HEK293T (cell line): Measurements from ENCODE around the gene PTGER4.
A peak's percentile ranks its signal among the peaks of the same experiment; 100 is the strongest.

ENCODE experiments used
- CTCF ChIA-PET: fragments of 350-600 bp; formaldehyde crosslinking; extraction: SDS; loops from one replicate; lab custom pipeline; 2021; ENCODE audit warnings: antibody characterized with exemption, inconsistent platforms; lab: Yijun Ruan, JAX
- POLR2A ChIA-PET: fragments of 350-600 bp; formaldehyde crosslinking; extraction: SDS; loops from one replicate; lab custom pipeline; 2020; ENCODE audit warnings: antibody characterized with exemption, inconsistent platforms; lab: Yijun Ruan, JAX
- DNase-seq: peaks from one replicate; pipeline ENCODE4 v3.0.0; 2012; ENCODE audit warnings: mixed read lengths; ENCODE audit errors: extremely low spot score
- ARNT ChIP-seq: fragments of 450-650 bp; IDR thresholded peaks from 2 replicates; pipeline ENCODE4 v1.6.1; 2017; ENCODE audit warnings: mild to moderate bottlenecking
- BHLHE40 ChIP-seq: fragments of 450-650 bp; IDR thresholded peaks from 2 replicates; pipeline ENCODE4 v1.6.1; 2016; ENCODE audit warnings: mild to moderate bottlenecking, moderate library complexity, borderline replicate concordance
- CTBP1 ChIP-seq: fragments of 450-650 bp; IDR thresholded peaks from 2 replicates; pipeline ENCODE4 v1.6.1; 2016; ENCODE audit warnings: borderline replicate concordance
- ELF4 ChIP-seq: fragments of 450-650 bp; IDR thresholded peaks from 2 replicates; pipeline ENCODE4 v1.6.1; 2017; ENCODE audit warnings: antibody characterized with exemption
- FOXA1 ChIP-seq: fragments of 450-650 bp; IDR thresholded peaks from 2 replicates; pipeline ENCODE4 v1.6.1; 2016; ENCODE audit warnings: mild to moderate bottlenecking
- FOXK2 ChIP-seq: fragments of 450-650 bp; IDR thresholded peaks from 2 replicates; pipeline ENCODE4 v1.6.1; 2016; ENCODE audit warnings: mild to moderate bottlenecking
- FOXM1 ChIP-seq: fragments of 450-650 bp; IDR thresholded peaks from 2 replicates; pipeline ENCODE4 v1.6.1; 2017; ENCODE audit warnings: mild to moderate bottlenecking, borderline replicate concordance
- HDGF ChIP-seq: fragments of 450-650 bp; IDR thresholded peaks from 2 replicates; pipeline ENCODE4 v1.6.1; 2017; ENCODE audit warnings: antibody characterized with exemption, borderline replicate concordance
- L3MBTL2 ChIP-seq: fragments of 450-650 bp; conservative IDR thresholded peaks from 2 replicates; pipeline ENCODE4 v1.6.1; 2016; ENCODE audit warnings: mild to moderate bottlenecking
- LEF1 ChIP-seq: fragments of 450-650 bp; IDR thresholded peaks from 2 replicates; pipeline ENCODE4 v1.6.1; 2017; ENCODE audit warnings: mild to moderate bottlenecking, borderline replicate concordance
- NFRKB ChIP-seq: fragments of 450-650 bp; IDR thresholded peaks from 2 replicates; pipeline ENCODE4 v1.6.1; 2016; ENCODE audit warnings: mild to moderate bottlenecking, moderate library complexity
- SP1 ChIP-seq: fragments of 450-650 bp; IDR thresholded peaks from 2 replicates; pipeline ENCODE4 v1.6.1; 2017
- SUZ12 ChIP-seq: fragments of 450-650 bp; IDR thresholded peaks from 2 replicates; pipeline ENCODE4 v1.6.1; 2016; ENCODE audit warnings: mild to moderate bottlenecking
- TARDBP ChIP-seq: fragments of 450-650 bp; IDR thresholded peaks from 2 replicates; pipeline ENCODE4 v1.6.1; 2016
- ZNF384 ChIP-seq: fragments of 450-650 bp; IDR thresholded peaks from 2 replicates; pipeline ENCODE4 v1.6.1; 2016
- TF ChIP-seq, protein P1 (sequence below): fragments of 450-650 bp; IDR thresholded peaks from 2 replicates; pipeline ENCODE4 v1.6.1; 2016

Gene PTGER4

GRCh38 chr5:40685976-40686486, 6.3 kb downstream of the PTGER4 start:
- DNase-seq: no peak
- CTCF ChIA-PET: interaction anchor here (0.8 to 1.3 kb wide), 2 partner anchors 737 to 1105 kb away, joined by 4 read pairs; no protein-coding TSS in a partner anchor
- POLR2A ChIA-PET: no interaction called here
- TF ChIP-seq SP1: no peak
- TF ChIP-seq L3MBTL2: no peak
- TF ChIP-seq ARNT: no peak
- TF ChIP-seq ZNF384: no peak
- no peak for TF ChIP-seq HDGF
- TF ChIP-seq LEF1: no peak
- TF ChIP-seq NFRKB: no peak
- TF ChIP-seq FOXK2: no peak
- TF ChIP-seq ELF4: no peak
- TF ChIP-seq, protein P1, sequence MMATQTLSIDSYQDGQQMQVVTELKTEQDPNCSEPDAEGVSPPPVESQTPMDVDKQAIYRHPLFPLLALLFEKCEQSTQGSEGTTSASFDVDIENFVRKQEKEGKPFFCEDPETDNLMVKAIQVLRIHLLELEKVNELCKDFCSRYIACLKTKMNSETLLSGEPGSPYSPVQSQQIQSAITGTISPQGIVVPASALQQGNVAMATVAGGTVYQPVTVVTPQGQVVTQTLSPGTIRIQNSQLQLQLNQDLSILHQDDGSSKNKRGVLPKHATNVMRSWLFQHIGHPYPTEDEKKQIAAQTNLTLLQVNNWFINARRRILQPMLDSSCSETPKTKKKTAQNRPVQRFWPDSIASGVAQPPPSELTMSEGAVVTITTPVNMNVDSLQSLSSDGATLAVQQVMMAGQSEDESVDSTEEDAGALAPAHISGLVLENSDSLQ: no peak
- no peak for TF ChIP-seq CTBP1
- TF ChIP-seq TARDBP: no peak
- TF ChIP-seq FOXM1: no peak
- no peak for TF ChIP-seq FOXA1
- TF ChIP-seq BHLHE40: no peak
- no peak for TF ChIP-seq SUZ12

DNA sequence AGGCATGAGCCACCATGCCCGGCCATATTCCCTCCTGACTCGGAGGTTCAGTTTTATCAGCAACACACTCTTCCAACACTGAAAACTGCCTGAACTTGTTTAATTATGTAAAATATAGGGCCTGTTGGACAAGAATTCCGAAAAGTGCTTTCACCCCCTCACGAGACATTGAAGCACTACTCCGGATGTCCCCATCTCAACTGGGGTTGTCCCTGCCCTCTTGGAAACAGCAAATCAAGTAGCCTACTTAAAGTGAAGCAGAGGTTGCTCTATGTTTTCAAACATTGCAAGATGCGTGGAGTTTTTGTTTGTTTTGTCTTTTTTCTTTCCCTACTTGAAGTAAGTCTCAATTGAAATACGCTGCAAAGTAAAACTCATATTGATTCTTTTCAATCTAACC, 7.6 kb downstream of the PTGER4 start:
- CTCF ChIA-PET: no interaction called here
- POLR2A ChIA-PET: no interaction called here
- TF ChIP-seq ARNT: no peak
- TF ChIP-seq ELF4: no peak
- no peak for TF ChIP-seq HDGF
- TF ChIP-seq CTBP1: no peak
- no peak for TF ChIP-seq FOXA1
- no peak for TF ChIP-seq TARDBP
- DNase-seq: no peak

DNA sequence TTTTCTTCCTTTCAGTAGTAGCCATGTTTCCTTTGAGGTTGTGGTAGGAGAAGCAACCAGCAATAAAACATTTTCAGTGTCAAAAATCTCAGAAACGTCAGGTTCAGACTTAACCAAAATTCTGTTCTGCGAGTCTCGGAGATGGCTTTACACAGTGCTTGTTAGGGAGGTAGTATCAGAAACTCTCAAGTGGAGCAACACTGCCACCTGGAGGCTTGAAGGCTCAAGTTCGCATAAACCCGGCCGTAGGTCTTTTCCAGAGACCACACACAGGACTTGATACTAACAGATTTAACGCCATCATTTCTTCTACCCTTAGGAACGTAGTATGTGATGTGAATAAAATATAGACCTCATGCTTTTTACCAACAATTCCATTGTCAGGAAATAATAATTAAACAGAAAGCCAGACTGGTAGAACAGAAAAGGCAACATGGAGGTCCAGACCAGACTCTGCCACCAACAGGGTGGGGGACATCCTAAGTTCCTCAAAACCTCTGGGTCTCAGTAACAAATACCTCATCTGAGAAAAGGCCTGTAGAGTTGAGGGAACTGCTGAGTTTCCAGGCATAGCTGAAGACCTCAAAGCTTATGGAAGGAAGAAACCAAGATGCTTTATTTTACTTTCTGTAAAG, 8.5 kb downstream of the PTGER4 start:
- DNase-seq: peak; percentile 70
- TF ChIP-seq BHLHE40 (no peak), ARNT (no peak), ELF4 (no peak), FOXK2 (no peak), FOXA1 (no peak), HDGF (no peak), NFRKB (no peak), FOXM1 (no peak), LEF1 (no peak), ZNF384 (no peak), SP1 (no peak)
- ChIA-PET POLR2A (no interaction called here), CTCF (interaction anchor here (0.6 to 2.0 kb wide), 3 partner anchors 740 to 1263 kb away, joined by 3 to 8 read pairs (median 4); partner anchors contain the start of gene DAB2)

GRCh38 chr5:40688996-40689395, 9.3 kb downstream of the PTGER4 start:
- CTCF ChIA-PET: interaction anchor here (0.7 to 2.0 kb wide), 3 partner anchors 740 to 975 kb away, joined by 3 to 8 read pairs (median 4); no protein-coding TSS in a partner anchor
- POLR2A ChIA-PET: no interaction called here
- DNase-seq: no peak
- TF ChIP-seq BHLHE40: no peak
- no peak for TF ChIP-seq ARNT
- no peak for TF ChIP-seq TARDBP

GRCh38 chr5:40689438-40689837, 9.7 kb downstream of the PTGER4 start:
- no peak for DNase-seq
- ChIA-PET CTCF (interaction anchor here (0.7 to 2.0 kb wide), 3 partner anchors 741 to 975 kb away, joined by 3 to 8 read pairs (median 4); no protein-coding TSS in a partner anchor), POLR2A (no interaction called here)
- TF ChIP-seq FOXA1: no peak
- TF ChIP-seq FOXM1: no peak
- no peak for TF ChIP-seq SUZ12
- TF ChIP-seq SP1: no peak
- TF ChIP-seq LEF1: no peak
- TF ChIP-seq CTBP1: no peak
- TF ChIP-seq, protein P1: no peak
- TF ChIP-seq HDGF: no peak
- no peak for TF ChIP-seq FOXK2
- no peak for TF ChIP-seq L3MBTL2
- no peak for TF ChIP-seq BHLHE40
- TF ChIP-seq TARDBP: no peak
- no peak for TF ChIP-seq ELF4
- TF ChIP-seq ZNF384: no peak
- no peak for TF ChIP-seq NFRKB
- TF ChIP-seq ARNT: no peak

GRCh38 chr5:40690267-40690666, 10.6 kb downstream of the PTGER4 start:
- ChIA-PET CTCF (interaction anchor here (2.0 kb wide), 1 partner anchor 742 kb away, joined by 8 read pairs; no protein-coding TSS in a partner anchor), POLR2A (interaction anchor here (0.8 kb wide), 1 partner anchor 10 kb away, joined by 3 read pairs; the partner anchor contains the start of gene PTGER4)
- TF ChIP-seq HDGF (no peak), ARNT (no peak), LEF1 (no peak), CTBP1 (no peak), FOXM1 (no peak), FOXK2 (no peak), SP1 (no peak), TARDBP (no peak)
- no peak for DNase-seq
